ENCODE results near the gene ADAMTS2.

ADAMTS2 gene

DNA sequence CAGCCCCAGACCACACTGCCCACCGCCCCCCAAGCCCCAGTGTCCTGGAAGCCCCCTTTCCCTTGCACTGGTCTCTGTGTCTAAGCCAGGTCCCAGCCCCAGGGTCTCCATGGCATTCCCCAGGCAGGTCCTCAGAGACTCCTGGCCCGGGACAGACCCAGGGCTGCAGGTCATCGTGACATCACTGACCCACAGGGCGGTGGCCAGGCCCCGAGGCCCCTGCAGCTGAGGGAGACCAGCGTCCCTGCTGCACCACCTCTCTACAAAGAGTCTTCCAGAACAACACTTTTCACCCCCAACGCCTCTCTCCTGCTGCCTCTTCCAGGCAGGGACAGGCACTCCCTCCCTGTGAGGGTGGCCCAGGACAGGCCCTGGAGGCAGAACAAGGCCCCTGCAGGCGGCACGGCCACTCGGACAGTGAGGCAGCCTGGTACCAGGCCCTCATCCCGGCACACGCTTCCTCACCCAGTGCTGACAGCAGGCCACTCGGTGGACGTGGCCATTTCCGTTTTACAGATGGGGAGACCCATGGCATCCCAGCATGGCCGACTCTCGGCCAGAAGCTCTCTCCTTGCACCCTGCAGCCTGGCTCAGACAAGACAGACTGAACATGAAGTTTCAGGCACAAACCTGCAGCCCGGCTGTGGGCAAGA is 136.4 kb downstream of the ADAMTS2 start:
- H3K4me1 ChIP-seq (ENCODE audit: insufficient read depth, low read length): no peaks in the 10 kb centered on the region
- no peak overlapping the region for H3K9ac ChIP-seq (ENCODE audit: low read depth, low read length)
- no peaks in the 10 kb centered on the region for H3K36me3 ChIP-seq (ENCODE audit: insufficient read depth, low read length)
- no peak overlapping the region for H3K4me3 ChIP-seq (ENCODE audit: low read depth in 1 of 2, low read length in 2 of 2)
- H3K4me2 ChIP-seq (ENCODE audit: insufficient read depth, low read length): no peak overlapping the region
- ATAC-seq (ENCODE audit: insufficient read depth, low read depth) (no peak), DNase-seq (no peak)
- no peaks in the 10 kb centered on the region for H3K27me3 ChIP-seq (ENCODE audit: insufficient read depth, low read length, poor library complexity)
- H3K27ac ChIP-seq (ENCODE audit: low read length): no peak overlapping the region
- H3K79me2 ChIP-seq (ENCODE audit: insufficient read depth, low read length): no peaks in the 10 kb centered on the region
- H2AFZ ChIP-seq (ENCODE audit: low read depth, low read length): no peak overlapping the region
- no peaks in the 10 kb centered on the region for H4K20me1 ChIP-seq (ENCODE audit: insufficient read depth, low read length)
- TF ChIP-seq EZH2 (IDR thresholded peaks at IDR 0.05; ENCODE audit: borderline replicate concordance, low read depth, low read length, severe bottlenecking): no peak
- TF ChIP-seq, protein P1, sequence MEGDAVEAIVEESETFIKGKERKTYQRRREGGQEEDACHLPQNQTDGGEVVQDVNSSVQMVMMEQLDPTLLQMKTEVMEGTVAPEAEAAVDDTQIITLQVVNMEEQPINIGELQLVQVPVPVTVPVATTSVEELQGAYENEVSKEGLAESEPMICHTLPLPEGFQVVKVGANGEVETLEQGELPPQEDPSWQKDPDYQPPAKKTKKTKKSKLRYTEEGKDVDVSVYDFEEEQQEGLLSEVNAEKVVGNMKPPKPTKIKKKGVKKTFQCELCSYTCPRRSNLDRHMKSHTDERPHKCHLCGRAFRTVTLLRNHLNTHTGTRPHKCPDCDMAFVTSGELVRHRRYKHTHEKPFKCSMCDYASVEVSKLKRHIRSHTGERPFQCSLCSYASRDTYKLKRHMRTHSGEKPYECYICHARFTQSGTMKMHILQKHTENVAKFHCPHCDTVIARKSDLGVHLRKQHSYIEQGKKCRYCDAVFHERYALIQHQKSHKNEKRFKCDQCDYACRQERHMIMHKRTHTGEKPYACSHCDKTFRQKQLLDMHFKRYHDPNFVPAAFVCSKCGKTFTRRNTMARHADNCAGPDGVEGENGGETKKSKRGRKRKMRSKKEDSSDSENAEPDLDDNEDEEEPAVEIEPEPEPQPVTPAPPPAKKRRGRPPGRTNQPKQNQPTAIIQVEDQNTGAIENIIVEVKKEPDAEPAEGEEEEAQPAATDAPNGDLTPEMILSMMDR (IDR thresholded peaks at IDR 0.05; ENCODE audit: borderline replicate concordance, extremely low read depth, low read length, poor library complexity, severe bottlenecking): no peak
- H3K9me3 ChIP-seq (ENCODE audit: insufficient read depth, low read length, severe bottlenecking): no peaks in the 10 kb centered on the region

DNA sequence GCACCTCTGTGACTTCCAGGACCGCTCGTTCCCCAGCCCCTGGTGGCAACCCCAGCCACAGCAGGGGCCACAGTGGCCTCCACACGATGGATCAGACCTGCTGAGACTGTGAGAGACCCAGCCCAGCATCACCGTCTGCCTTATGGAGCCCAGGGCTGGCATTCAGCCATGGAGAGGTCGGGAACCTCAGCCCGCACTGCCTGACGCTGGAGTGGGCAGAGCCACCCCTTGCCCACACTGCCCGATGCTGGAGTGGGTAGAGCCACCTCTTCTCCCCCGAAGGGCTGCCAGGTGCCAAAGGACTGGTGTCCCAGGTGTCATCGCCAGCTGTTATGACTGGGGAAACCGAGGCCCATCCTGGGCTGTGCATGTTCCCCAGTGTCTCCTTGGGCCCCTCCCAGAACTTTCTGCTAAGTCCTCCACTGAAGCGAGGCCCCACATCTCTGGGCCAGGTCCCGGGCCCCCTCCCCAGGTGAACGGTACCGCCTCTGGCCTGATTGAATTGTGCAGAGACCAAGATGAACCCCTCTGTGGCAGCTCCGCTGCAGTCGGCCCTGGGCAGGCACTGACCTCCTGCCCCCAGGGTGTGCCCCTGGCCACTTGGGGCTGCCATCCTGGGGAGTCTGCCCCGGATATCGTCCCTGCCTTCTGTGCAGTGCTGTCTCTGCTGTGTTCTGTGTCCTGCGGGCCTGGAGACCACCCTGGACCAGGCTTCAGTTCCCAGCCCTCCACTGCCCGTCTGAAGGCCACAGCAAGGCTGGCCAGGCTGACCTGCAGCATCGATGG is 137.1 kb downstream of the ADAMTS2 start:
- Histone ChIP-seq H3K4me2 (ENCODE audit: insufficient read depth, low read length) (no peak overlapping the region), H2AFZ (ENCODE audit: low read depth, low read length) (no peak overlapping the region), H3K4me1 (ENCODE audit: insufficient read depth, low read length) (no peaks in the 10 kb centered on the region), H4K20me1 (ENCODE audit: insufficient read depth, low read length) (no peaks in the 10 kb centered on the region), H3K79me2 (ENCODE audit: insufficient read depth, low read length) (no peaks in the 10 kb centered on the region), H3K36me3 (ENCODE audit: insufficient read depth, low read length) (no peaks in the 10 kb centered on the region), H3K27ac (ENCODE audit: low read length) (no peak overlapping the region), H3K27me3 (ENCODE audit: insufficient read depth, low read length, poor library complexity) (no peaks in the 10 kb centered on the region), H3K9ac (ENCODE audit: low read depth, low read length) (no peak overlapping the region), H3K9me3 (ENCODE audit: insufficient read depth, low read length, severe bottlenecking) (no peaks in the 10 kb centered on the region), H3K4me3 (ENCODE audit: low read depth in 1 of 2, low read length in 2 of 2) (no peak overlapping the region)
- DNase-seq (no peak), ATAC-seq (ENCODE audit: insufficient read depth, low read depth) (no peak)
- TF ChIP-seq, protein P1 (IDR thresholded peaks at IDR 0.05; ENCODE audit: borderline replicate concordance, extremely low read depth, low read length, poor library complexity, severe bottlenecking): no peak
- no peak for TF ChIP-seq EZH2 (IDR thresholded peaks at IDR 0.05; ENCODE audit: borderline replicate concordance, low read depth, low read length, severe bottlenecking)

DNA sequence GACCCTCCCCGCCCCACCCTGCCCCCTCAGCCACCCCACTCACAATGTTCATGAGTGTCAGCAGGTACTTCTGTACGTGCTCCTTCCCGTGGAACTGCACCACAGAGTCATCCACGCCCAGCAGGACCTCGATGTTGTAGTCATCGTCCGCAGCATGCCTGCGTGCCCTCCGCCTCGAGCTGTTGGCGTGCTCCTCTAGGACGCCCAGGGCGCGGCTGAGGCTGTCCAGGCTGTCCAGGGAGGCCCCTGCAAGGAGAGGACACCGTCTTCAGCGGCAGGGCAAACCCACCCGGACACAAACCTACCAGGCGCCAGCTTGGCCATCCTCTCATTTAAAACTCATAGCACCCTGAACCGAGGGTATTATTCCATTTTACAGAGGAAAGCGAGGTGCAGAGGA is 137.8 kb downstream of the ADAMTS2 start:
- Histone ChIP-seq H3K36me3 (ENCODE audit: insufficient read depth, low read length) (no peaks in the 10 kb centered on the region), H3K79me2 (ENCODE audit: insufficient read depth, low read length) (no peaks in the 10 kb centered on the region), H3K27me3 (ENCODE audit: insufficient read depth, low read length, poor library complexity) (no peaks in the 10 kb centered on the region), H3K9me3 (ENCODE audit: insufficient read depth, low read length, severe bottlenecking) (no peaks in the 10 kb centered on the region), H3K27ac (ENCODE audit: low read length) (no peak overlapping the region), H2AFZ (ENCODE audit: low read depth, low read length) (no peak overlapping the region), H3K9ac (ENCODE audit: low read depth, low read length) (no peak overlapping the region), H4K20me1 (ENCODE audit: insufficient read depth, low read length) (no peaks in the 10 kb centered on the region), H3K4me3 (ENCODE audit: low read depth in 1 of 2, low read length in 2 of 2) (no peak overlapping the region), H3K4me1 (ENCODE audit: insufficient read depth, low read length) (no peaks in the 10 kb centered on the region), H3K4me2 (ENCODE audit: insufficient read depth, low read length) (no peak overlapping the region)
- ATAC-seq (ENCODE audit: insufficient read depth, low read depth) (no peak), DNase-seq (no peak)
- TF ChIP-seq, protein P1 (IDR thresholded peaks at IDR 0.05; ENCODE audit: borderline replicate concordance, extremely low read depth, low read length, poor library complexity, severe bottlenecking): no peak
- no peak for TF ChIP-seq EZH2 (IDR thresholded peaks at IDR 0.05; ENCODE audit: borderline replicate concordance, low read depth, low read length, severe bottlenecking)

Data from DND-41 (cell line).